HT1080 (cell line): ENCODE results near the gene IRS2. TPM values are rescaled to one million over a fixed set of nuclear protein-coding genes. Genes with fewer than 3 reads are reported as not detected.

ENCODE experiments used
- DNase-seq: peaks from one replicate; pipeline ENCODE4 v3.0.0-alpha.2; 2015; ENCODE audit warnings: low read depth
- total RNA-seq: library from RNA; depleted of rRNA; stranded (reverse); fragments of >200 nt; shearing (Covaris generic); gene quantifications from 2 replicates; pipeline ENCODE4 v1.2.3, GENCODE V29; 2014

Gene IRS2
- total RNA-seq, 1 experiment from 2014 or later: 5.0 TPM

DNA sequence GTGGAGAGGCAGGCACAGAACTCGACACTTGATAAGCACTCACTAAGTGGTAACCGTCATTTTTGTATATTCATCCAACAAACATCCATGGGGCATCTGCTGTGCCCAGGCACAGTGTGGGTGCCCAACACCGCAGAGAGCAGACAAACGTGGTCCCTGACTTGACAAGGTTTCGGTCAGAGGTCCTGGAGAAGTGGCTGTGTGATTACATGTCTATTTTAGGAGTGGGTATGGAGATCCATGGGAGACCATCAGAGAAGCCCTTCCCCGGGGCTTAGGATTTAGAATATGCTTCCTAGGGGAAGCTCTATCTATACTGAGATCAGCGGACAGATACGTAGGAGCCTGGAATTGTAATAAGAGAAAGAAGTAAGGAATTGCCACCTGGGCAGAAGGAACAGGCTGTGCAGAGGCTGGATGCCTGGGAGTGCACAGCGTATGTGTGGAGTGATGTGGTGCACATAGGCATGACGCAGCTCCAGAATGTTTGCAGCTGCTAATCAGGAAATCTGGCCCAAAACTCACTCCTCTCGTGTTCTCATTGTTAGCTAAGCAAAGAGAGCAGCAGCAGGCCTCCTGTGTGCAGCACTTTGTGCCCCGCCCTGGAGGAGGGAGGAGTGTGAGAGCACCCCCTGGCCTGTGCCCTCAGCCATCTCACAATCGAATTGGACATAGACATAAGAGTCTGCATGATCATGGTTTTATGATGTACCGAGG is 23.0 kb upstream of the IRS2 start:
- DNase-seq: no peak

DNA sequence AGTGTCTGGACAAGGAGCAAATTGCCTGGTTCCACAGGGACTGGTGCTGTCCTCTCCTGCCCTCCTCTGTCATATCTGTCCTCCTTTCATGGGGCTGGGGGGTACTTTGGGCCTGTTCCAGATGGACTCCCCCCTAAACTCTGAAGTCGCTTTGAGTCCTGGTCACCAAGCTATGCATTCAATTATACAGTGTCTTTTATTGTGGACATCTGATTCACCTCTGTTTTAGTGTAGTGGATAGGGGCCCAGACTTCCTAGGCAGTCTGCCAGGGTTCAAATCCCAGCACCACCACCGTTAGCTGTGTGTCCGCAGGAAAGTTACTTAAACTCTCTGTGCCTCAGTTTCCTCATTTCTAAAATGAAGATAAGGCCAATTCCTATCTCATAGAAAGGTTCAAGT is 21.0 kb upstream of the IRS2 start:
- no peak for DNase-seq

DNA sequence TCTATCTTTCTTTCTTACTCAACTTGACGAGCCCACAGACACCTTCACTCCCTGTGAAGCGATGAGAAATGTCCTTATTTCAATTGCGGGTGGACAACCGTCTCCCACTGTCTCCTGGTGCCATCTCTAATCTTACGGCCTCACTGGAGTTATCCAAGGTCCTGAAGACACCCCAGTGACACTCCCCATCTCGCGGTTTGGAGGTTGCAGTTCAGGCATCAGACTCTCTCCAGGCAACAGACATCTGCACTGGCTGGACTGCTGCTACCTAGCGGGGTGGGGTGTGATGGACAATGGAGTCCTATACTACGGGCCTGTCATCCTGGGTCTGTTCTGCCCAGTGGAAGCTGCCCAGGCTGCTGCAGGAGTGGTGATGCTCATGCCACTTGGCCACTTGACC is 18.3 kb upstream of the IRS2 start:
- no peak for DNase-seq

DNA sequence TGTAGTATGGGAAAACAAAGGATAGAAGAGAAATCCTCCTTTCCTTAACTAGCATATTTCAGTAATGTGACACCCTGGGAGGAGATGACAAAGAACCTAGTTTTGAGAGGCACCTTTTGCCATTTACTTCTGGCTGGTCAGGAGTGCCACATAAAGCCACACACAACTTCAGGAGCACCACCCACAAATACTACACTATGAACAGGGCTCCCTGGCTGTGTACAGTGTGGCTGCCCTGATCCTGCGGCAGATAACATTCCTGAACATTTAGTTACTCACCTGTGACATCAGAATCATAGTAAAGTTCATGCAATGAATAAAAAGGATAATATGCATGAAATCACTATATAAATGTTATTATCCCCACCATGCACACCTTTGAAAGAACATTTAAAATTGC is 17.4 kb upstream of the IRS2 start:
- peak; percentile 29 for DNase-seq

DNA sequence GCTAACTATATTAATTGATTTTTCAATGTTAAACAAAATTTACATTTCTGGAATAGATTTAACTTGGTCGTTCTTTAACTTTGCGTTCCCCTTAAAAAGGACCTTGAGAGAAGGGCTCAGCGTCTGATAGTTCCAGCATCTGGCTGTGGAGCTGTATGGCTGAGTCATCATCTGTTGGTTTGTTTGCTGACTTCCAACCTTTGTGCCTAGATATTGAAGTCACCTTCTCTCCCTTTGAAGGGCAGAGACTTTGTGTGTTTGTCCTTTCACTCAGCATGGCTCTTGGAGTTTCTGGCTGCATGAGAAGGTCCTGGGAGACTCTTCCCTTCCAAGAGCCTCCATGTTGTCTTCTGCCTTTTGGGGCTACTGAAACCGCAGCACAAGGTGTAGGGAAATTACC is 16.6 kb upstream of the IRS2 start:
- no peak for DNase-seq

DNA sequence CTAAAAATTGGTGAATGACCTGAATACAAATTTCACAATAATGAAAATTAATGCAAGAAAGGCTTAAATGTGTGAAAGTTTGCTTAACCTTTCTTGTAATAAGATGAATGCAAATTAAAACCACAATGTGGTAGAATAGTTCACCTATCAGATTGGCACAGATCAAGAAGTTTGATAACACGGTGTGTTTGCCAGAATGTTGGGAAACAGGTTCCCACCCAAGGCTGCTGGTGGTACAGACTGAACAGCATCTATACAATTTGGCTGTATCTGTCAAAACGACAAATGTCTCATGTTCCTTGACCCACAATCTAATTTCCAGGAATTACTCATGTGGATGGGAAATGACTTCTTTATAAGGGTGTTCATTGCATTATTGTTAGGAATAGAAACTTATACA is 8.6 kb upstream of the IRS2 start:
- no peak for DNase-seq

DNA sequence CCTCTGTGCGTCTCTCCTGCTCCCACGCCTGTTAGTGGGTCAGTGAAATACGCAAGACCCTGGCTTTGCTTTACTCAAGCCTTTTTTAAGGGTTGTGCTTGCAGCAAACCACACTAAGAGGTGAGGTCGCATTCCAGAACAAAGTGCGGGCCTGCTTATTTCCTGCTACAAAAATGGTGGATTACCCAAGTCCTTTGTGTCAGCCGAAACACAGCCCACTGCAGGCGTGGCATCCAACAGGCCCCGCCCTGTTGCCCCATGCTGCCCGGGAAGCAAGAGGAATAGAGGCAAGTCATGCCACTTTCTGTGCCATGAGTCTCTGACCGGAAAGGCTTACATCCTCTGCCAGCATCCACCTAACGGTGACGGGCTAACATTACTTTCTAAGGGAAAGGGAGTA is 7.7 kb upstream of the IRS2 start:
- no peak for DNase-seq

DNA sequence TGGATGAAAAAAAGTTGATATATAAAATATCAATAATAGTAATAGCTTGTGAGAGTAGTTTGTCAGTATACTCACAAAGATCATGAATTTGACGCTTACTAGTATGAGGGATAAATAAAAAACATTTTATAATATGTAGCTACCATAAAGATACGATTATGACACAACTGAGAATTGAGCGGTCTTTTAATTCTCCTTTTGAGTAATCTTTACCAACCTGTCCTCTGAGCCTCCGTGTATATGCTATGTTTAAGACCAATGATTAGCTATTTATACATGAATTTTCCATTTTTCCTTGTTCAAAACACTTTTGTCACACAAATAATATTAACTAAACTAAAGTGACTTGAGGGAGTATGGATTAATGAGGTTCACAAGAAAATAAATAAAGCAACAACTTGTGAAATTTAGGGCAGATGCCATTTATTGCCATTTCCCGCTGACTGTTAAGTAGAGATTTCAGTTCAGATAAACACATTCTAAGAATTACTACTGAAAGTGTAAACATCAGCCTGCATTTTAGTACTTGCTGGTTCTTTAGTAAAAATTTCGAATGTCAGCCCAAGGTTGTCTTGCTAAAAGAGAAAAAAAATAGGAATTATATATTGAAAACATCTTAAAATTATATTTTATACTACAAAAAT is 6.2 kb upstream of the IRS2 start:
- DNase-seq: no peak

DNA sequence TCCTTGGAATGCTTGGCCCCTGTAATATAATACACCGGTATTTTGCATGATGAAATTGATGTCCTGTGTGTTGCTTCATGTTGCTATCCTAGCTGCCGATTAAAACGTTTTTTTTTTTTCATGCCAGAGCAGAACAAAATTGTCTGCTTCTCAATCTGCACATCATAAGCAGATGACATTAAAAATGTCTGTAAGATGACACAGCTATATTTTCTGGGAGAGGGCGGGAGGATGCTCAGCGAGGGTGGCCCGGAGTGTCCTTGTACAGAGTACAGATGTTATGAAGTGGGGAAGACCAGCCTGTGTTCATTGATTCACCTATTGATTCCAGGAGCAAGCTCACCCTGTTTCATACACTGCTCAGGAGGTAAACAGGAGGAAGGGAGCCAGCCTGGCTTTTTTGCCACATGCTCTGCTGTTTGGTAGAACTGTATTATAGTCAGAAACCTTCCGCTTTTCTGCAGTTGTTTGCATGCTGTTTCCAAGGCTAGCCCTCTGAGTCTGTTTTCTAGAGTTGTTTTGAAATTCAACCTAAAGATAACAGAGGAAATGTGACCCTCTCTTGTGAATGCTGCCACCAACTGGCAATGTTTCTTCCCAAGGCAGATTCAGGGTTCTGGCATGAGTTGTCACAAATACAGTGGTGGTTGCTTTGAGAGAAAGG is 4.7 kb upstream of the IRS2 start:
- peak; percentile 67 for DNase-seq

DNA sequence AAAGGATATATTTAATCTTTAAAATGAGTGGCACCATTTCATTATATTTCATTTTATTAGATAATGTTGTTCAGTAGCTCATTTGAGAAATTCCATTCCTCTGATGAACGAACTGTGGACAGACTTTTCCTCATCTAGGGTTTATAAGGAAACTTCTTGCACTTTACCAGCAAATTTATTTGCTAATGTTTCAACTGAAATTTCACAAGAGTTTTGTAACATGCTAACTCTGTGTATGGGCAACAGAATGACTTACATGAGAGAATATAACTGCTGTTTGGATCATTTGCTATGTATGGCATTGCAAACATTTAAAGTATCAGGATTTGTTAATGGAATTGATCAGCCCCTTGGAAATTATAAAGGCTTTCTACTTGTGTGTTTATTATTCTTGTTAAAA is 3.7 kb upstream of the IRS2 start:
- DNase-seq: no peak

DNA sequence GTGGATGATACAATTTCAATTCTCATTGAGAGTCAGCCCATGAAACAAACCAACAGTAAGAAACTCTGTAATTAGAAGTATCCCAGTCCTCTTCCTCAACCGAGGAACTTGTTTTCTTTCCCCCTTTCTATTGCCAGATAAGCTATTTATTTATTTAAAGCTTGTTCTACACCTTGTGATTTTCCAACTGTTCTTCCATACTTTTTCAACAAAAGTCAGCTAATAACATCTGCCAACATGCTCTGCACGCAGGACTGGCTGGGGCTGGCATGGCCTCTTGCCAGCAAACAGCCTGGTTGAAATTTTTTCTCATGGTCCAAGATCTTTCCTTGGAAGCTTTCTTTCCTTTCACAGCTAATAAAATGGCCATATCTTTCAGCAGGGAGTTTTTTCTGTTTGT is 2.9 kb upstream of the IRS2 start:
- DNase-seq: no peak

DNA sequence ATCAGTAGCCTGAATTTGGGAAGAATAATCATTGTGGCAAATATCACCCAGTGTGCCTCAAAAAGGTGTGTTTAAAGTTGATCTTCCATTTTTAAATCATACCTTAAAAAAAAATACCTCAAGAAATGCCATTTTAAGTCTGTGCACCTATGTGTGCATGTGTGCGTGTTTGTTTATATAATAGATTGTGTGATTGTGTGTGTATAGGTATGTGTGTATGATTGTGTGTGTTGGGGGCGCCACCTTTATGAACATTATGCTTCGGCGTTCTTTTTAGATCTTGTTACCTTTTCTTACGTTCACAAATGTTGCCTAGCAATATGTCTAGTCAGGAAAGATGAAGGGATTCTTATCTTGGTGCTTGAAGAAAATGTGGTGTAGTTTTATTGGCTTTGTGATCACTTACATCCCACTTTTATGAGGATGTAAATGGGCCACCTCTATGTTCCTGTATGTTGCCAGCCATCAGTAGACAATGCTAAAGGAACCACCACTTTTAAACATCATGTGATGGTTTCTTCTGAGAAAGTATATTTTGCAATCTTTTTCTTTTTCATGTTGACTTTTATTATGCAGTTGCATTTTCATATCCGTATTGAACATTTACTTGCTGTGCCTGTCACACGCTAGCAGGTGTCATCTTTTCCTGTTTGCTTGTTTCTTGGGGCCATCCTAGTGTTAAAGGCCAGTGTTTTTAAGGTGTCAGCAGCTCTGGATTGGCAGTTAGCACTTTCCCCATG is 2.2 kb upstream of the IRS2 start:
- DNase-seq: no peak

DNA sequence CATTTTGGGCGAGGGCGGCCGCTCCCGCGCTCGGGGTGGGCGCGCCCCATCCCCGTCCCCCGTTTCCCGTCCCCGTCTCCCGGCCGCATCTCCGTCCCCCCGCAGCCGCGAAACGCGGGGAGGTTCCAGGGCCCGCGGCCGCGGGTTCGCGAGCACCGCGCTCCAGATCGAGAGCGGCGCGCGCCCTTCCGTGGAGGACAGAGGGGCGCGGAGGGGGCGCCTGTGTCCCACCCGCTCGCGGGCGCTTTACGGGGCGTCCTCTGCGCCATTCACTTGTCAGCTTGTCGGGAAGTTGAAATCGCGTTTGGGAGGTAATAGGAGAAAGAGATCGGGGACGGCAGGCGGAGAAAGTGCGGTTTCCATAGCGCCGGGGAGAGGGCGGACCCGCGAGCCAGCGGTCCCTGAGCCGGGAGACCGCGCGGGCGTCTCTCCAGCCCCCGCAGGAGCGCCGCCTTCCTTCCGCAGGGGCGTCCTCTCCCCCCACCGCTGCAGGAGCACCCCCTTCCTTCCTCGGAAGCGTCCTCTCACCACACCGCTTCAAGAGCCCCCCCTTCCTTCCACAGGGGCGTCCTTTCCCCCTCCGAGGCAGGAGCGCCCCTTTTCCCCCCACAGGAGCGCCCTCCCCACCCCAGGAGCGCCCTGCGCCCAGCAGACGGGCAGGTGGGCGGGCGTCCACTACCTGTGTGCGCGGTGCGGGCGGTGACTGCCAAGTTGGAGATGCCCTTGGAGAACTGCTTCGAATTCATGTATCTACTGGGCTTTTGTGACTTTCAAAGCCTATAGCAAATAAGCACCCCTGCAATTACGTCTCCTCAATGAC is 962 bp upstream of the IRS2 start:
- peak; percentile 58 for DNase-seq

DNA sequence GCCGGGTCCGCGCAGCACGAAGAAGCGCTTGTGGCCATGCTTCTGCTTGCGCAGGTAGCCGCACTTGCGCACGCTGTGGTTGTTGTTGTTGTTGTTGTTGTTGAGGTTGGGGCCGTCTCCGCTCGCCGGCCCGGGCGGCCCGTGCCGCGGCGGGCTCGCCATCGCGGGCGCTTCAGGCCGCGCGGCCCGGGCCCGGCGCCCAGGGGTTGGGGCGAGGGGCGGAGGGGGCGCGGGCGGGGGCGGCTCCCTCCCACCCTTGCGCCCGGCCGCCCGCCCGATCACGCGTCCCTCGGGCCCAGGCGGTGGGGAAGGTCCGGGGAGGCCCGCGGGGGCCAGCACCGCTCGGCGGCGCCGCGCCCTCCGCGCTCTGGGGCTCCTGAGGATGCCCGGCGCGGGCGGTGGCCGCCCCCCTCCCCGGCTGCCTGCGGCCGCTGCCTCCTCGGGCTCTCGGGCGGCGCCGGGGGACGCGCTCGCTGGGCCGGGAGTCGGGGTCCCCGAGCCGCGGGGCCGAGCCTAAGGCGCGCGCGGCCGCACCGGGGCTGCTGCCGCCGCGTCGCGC is 412 bp downstream of the IRS2 start:
- no peak for DNase-seq

DNA sequence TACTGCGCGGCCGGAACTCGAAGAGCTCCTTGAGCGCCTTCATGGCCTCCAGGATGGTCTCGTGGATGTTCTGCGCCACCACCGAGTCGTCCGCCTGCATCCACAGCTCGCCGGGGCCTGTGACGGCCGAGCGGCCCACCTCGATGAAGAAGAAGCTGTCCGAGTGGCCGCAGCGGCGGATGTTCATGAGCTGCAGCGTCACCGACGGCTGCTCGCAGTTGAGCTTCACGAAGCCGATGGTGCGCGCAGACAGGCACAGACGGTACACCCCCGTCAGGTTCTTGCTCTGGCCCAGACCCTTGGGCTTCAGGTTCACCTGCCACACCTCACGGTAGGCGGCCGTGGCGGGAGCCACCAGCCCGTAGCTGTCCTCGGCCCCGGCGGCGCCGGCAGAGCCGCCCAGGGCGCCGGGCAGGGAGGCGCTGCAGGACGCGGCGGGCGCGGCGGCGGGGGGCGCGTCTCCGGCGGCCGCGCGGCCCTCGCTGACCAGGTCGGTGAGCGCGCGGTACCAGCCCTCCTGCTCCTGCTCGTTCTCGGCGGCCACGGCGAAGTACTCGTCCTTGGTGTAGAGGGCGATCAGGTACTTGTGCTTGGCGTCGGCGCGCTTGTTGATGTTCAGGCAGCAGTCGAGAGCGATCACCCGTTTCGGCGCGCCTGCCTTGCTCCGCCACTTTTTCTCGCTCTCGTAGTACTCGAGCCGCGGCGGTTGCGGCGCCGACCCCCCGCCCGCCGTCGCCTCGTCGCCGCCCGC is 1.1 kb downstream of the IRS2 start:
- DNase-seq: peak; percentile 32

DNA sequence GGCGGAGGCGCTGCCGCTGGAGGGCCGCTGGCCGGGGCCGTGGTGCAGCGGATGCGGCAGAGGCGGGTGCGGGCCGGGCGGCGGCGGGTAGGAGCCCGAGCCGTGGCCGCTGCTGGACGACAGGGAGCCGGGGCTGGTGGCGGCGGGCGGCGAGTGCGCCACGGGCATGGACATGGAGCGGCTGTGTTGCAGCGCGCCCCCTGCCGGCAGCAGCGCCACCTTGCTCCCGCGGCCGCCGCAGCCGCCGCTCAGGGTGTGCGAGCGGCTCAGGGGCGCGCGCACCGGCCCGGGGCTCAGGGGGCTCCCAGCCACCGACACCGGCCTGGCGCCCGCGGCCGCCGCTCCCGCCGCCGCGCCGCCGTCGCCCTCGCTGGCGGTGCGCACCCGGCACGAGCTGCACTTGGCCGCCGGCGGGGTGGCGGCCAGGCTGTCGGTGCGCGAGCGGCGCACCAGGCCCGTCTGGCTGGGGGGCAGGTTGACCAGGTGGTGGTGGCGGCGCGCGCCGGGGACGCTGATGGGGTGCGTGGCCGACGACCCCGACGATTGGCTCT is 1.7 kb downstream of the IRS2 start:
- no peak for DNase-seq

DNA sequence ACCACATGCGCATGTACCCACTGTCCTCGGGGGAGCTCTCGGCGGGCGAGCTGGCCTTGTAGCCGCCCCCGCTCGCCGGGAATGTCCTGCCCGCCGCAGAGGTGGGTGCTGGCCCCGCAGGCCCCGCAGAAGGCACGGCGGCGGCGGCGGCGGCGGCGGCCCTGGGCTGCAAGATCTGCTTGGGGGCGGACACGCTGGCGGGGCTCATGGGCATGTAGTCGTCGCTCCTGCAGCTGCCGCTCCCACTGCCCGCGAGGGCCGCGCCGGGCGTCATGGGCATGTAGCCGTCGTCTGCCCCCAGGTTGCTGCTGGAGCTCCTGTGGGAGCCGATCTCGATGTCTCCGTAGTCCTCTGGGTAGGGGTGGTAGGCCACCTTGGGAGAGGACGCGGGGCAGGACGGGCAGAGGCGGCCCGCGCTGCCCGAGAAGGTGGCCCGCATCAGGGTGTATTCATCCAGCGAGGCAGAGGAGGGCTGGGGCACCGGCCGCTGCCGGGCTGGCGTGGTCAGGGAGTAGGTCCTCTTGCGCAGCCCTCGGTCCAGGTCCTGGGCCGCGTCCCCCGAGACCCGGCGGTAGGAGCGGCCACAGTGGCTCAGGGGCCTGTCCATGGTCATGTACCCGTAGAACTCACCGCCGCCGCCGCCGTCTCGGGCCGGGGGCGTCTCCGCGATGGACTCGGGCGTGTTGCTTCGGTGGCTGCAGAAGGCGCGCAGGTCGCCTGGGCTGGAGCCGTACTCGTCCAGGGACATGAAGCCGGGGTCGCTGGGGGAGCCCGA is 2.4 kb downstream of the IRS2 start:
- DNase-seq: no peak

DNA sequence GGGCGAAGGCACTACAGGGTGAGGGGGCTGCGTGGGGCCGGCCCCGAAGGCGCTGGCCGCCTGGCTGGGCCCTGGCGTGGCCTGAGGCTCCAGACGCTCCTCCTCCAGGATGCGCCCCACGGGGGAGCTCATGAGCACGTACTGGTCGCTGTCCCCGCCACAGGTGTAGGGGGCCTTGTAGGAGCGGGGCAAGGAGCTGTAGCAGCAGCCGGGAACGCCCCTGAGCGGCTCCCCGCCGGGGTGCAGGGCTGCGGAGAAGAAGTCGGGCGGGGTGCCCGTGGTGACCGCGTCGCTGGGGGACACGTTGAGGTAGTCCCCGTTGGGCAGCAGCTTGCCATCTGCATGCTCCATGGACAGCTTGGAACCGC is 3.0 kb downstream of the IRS2 start:
- no peak for DNase-seq

DNA sequence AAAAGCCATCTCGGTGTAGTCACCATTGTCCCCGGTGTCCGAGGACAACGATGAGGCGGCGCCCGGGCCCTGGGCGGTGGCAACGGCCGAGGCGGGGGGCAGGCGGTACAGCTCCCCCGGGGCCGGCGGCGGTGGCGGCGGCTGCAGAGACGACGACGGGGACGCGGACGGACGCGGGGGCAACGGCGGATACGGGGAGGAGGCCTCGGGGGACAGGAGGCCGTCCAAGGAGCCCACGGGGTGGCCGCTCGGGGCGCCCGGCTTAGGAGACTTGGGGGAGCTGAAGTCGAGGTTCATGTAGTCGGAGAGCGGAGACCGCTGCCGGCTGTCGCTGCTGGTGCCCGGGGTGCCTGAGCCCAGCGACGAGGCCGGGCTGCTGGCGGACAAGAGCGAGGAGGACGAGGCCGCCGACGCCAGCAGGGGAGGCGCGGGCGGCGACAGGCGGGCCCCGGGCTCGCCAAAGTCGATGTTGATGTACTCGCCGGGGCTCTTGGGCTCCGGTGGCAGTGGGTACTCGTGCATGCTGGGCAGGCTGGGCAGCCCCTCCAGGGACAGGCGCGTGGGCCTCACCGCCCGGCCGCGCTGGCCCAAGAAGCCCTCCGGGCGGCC is 3.5 kb downstream of the IRS2 start:
- DNase-seq: no peak
